ENCODE data around the gene SDHAF2.
"Not testable (repeated sequence)": the region's sequence is repeated elsewhere in the genome, so short reads cannot be mapped to it uniquely, and the experiment has no call there.

DNA sequence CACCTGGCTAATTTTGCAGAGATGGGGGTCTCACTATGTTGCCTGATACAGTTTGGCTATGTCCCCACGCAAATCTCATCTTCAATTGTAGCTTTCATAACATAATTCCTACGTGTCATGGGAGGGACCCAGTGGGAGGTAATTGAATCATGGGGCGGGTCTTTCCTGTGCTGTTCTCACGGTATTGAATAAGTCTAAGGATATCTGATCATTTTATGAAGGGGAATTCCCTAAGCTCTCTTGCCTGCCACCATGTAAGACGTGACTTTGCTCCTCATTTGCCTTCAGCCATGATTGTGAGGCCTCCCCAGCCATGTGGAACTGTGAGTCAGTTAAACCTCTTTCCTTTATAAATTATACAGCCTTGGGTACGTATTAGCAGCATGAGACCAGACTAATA is 37.7 kb downstream of the SDHAF2 start:
- not testable (repeated sequence) for TF ChIP-seq POLR2A (IDR thresholded peaks at IDR 0.05; ENCODE audit: low read length); GATA1 (IDR thresholded peaks at IDR 0.05; ENCODE audit: low read depth, low read length)

Measured in erythroblast (primary cell).